PC-3 (cell line): ENCODE measurements around the gene FBXW5. TPM values are rescaled to one million over a fixed set of nuclear protein-coding genes. Genes with fewer than 3 reads are reported as not detected.

ENCODE experiments used
- ATAC-seq: fragments of 200-7000 bp; cut with Tn5 transposase; 2 replicates; pipeline ENCODE4 v1.9.1; 2020; ENCODE audit warnings: mild to moderate bottlenecking, moderate library complexity
- BruUV-seq: library from RNA; stranded (reverse); fragments of 400-500 nt; replicated peaks from 2 replicates; lab custom pipeline; 2021; lab: Mats Ljungman, UMichigan
- CTCF ChIA-PET: fragments of 300-600 bp; sonication (Branson Sonifier 250); formaldehyde crosslinking; loops from one replicate; lab custom pipeline; 2022; ENCODE audit warnings: antibody characterized with exemption; lab: Charles Lee
- POLR2A ChIA-PET: fragments of 300-600 bp; sonication (Branson Sonifier 250); formaldehyde crosslinking; loops from one replicate; lab custom pipeline; 2022; ENCODE audit warnings: antibody characterized with exemption; ENCODE audit not compliant: unreplicated experiment; lab: Charles Lee
- DNase-seq: peaks from one replicate; pipeline ENCODE4 v3.0.0-alpha.2; 2015
- H2AFZ ChIP-seq: fragments of 300-600 bp; sonication (generic); 2 replicates; pipeline ENCODE4 v1.6.0; 2016; ENCODE audit warnings: antibody characterized with exemption, low read length
- H3F3A ChIP-seq: fragments of 300-600 bp; sonication (generic); one replicate; pipeline ENCODE4 v1.6.0; 2017; ENCODE audit warnings: antibody characterized with exemption, low read length, control low read depth, mild to moderate bottlenecking; ENCODE audit not compliant: unreplicated experiment
- H3K27ac ChIP-seq: fragments of 300-600 bp; sonication (generic); 2 replicates; pipeline ENCODE4 v1.5.1; 2016; ENCODE audit warnings: mild to moderate bottlenecking, low read length
- H3K27me3 ChIP-seq: fragments of 300-600 bp; sonication (generic); 2 replicates; pipeline ENCODE4 v1.6.1; 2016; ENCODE audit warnings: low read length, mixed read lengths
- H3K36me3 ChIP-seq: fragments of 300-600 bp; sonication (generic); 2 replicates; pipeline ENCODE4 v1.6.1; 2016; ENCODE audit warnings: low read depth, mixed run types, low read length, mixed read lengths
- H3K4me1 ChIP-seq: fragments of 300-600 bp; sonication (generic); 2 replicates; pipeline ENCODE4 v1.5.1; 2016; ENCODE audit warnings: low read length; ENCODE audit not compliant: insufficient read depth
- H3K4me2 ChIP-seq: fragments of 300-600 bp; sonication (generic); 2 replicates; pipeline ENCODE4 v1.6.0; 2016; ENCODE audit warnings: low read length
- H3K4me3 ChIP-seq: fragments of 300-600 bp; sonication (generic); 2 replicates; pipeline ENCODE4 v1.5.1; 2016; ENCODE audit warnings: mild to moderate bottlenecking, low read length, mixed read lengths
- H3K79me2 ChIP-seq: fragments of 300-600 bp; sonication (generic); 2 replicates; pipeline ENCODE4 v1.6.1; 2017; ENCODE audit warnings: low read length, mixed read lengths
- H3K9ac ChIP-seq: fragments of 300-600 bp; sonication (generic); 2 replicates; pipeline ENCODE4 v1.6.0; 2016; ENCODE audit warnings: mild to moderate bottlenecking, low read length
- H3K9me2 ChIP-seq: fragments of 300-600 bp; sonication (generic); replicated peaks from 2 replicates; pipeline ENCODE4 v1.6.1; 2016; ENCODE audit warnings: mixed run types, low read length, mixed read lengths
- H3K9me3 ChIP-seq: fragments of 300-600 bp; sonication (generic); 2 replicates; pipeline ENCODE4 v1.6.1; 2016; ENCODE audit warnings: low read length, mixed read lengths
- H4K20me1 ChIP-seq: fragments of 300-600 bp; sonication (generic); 2 replicates; pipeline ENCODE4 v1.6.1; 2016; ENCODE audit warnings: low read length, mixed read lengths
- CTCF ChIP-seq: fragments of 300-600 bp; sonication (generic); conservative IDR thresholded peaks from 2 replicates; pipeline ENCODE4 v1.5.1; 2017; ENCODE audit warnings: antibody characterized with exemption, low read depth, mild to moderate bottlenecking, low read length
- EZH2 ChIP-seq: fragments of 300-600 bp; sonication (generic); IDR thresholded peaks from one replicate; pipeline ENCODE4 v1.6.1; 2017; ENCODE audit warnings: antibody characterized with exemption, mild to moderate bottlenecking, low read length; ENCODE audit not compliant: unreplicated experiment
- EZH2phosphoT487 ChIP-seq: fragments of 300-600 bp; sonication (generic); IDR thresholded peaks from 2 replicates; pipeline ENCODE4 v1.6.1; 2018; ENCODE audit warnings: mild to moderate bottlenecking, antibody characterized with exemption, low read length, borderline replicate concordance
- intact Hi-C: fragments of 100-400 bp; cut with micrococcal nuclease; formaldehyde crosslinking; loops from 2 replicates; pipeline ENCODE4 v1.9.0; 2023
- total RNA-seq: library from RNA; depleted of rRNA; stranded (reverse); fragments of >200 nt; gene quantifications from 2 replicates; pipeline ENCODE4 v1.2.3, GENCODE V29; 2014

Gene FBXW5
- total RNA-seq, 1 experiment from 2014 or later, result 138 TPM

- no peaks in the 10 kb centered on the region for H3K4me1 ChIP-seq
- no peak for ATAC-seq
- no TSS peak for BruUV-seq
- no peak for DNase-seq
- ChIA-PET CTCF (no interaction called here), POLR2A (no interaction called here)
- H3K27ac ChIP-seq, result no peak overlapping the region
- H4K20me1 ChIP-seq, result no peaks in the 10 kb centered on the region
- H3K4me2 ChIP-seq, result no peak overlapping the region
- no peaks in the 10 kb centered on the region for H3F3A ChIP-seq
- H2AFZ ChIP-seq, result no peak overlapping the region
- no peaks in the 10 kb centered on the region for H3K9me2 ChIP-seq
- TF ChIP-seq CTCF (no peak), EZH2 (no peak), EZH2phosphoT487 (no peak)
- peaks cover 12% of the 10 kb centered on the region; the same call in 1 of the 2 replicates for H3K36me3 ChIP-seq
- no peak overlapping the region for H3K9ac ChIP-seq
- no peak overlapping the region for H3K4me3 ChIP-seq
- intact Hi-C loops, result no loop called here
- H3K9me3 ChIP-seq, result no peaks in the 10 kb centered on the region
- no peaks in the 10 kb centered on the region for H3K79me2 ChIP-seq
- no peaks in the 10 kb centered on the region for H3K27me3 ChIP-seq
Observed at GRCh38 chr9:136921307-136921706, 23.2 kb downstream of the FBXW5 start.

GRCh38 chr9:136920734-136921231, 23.8 kb downstream of the FBXW5 start:
- peaks cover 10% of the 10 kb centered on the region; the same call in 1 of the 2 replicates for H3K36me3 ChIP-seq
- CTCF ChIA-PET, result no interaction called here
- no peak for TF ChIP-seq EZH2
- no peak for TF ChIP-seq CTCF
- TF ChIP-seq EZH2phosphoT487, result no peak

GRCh38 chr9:136920069-136920468, 24.5 kb downstream of the FBXW5 start:
- no peak for DNase-seq
- no peak overlapping the region for H3K9ac ChIP-seq
- intact Hi-C loops, result no loop called here
- POLR2A ChIA-PET, result no interaction called here
- no peaks in the 10 kb centered on the region for H3K9me3 ChIP-seq
- H3K4me3 ChIP-seq, result no peak overlapping the region
- no TSS peak for BruUV-seq
- ATAC-seq, result no peak
- no peaks in the 10 kb centered on the region for H3K79me2 ChIP-seq
- no peaks in the 10 kb centered on the region for H3K9me2 ChIP-seq
- H3K27me3 ChIP-seq, result no peaks in the 10 kb centered on the region
- no peak overlapping the region for H3K27ac ChIP-seq
- no peak overlapping the region for H2AFZ ChIP-seq
- H3K36me3 ChIP-seq, result peaks cover 7% of the 10 kb centered on the region; the same call in 1 of the 2 replicates
- TF ChIP-seq EZH2 (no peak), CTCF (no peak), EZH2phosphoT487 (no peak)
- H3K4me1 ChIP-seq, result no peaks in the 10 kb centered on the region
- no peak overlapping the region for H3K4me2 ChIP-seq
- no peaks in the 10 kb centered on the region for H4K20me1 ChIP-seq
- CTCF ChIA-PET, result no interaction called here
- no peaks in the 10 kb centered on the region for H3F3A ChIP-seq

More at GRCh38 chr9:136920734-136921231, 23.8 kb downstream of the FBXW5 start:
- H3K4me3 ChIP-seq, result no peak overlapping the region
- H3K4me2 ChIP-seq, result no peak overlapping the region
- DNase-seq (no peak), ATAC-seq (no peak)
- POLR2A ChIA-PET, result no interaction called here
- no peaks in the 10 kb centered on the region for H3K79me2 ChIP-seq
- BruUV-seq, result no TSS peak
- no peak overlapping the region for H2AFZ ChIP-seq
- H3K4me1 ChIP-seq, result no peaks in the 10 kb centered on the region
- no peak overlapping the region for H3K9ac ChIP-seq
- intact Hi-C loops, result no loop called here
- no peaks in the 10 kb centered on the region for H3K27me3 ChIP-seq
- no peak overlapping the region for H3K27ac ChIP-seq
- H3K9me2 ChIP-seq, result no peaks in the 10 kb centered on the region
- no peaks in the 10 kb centered on the region for H4K20me1 ChIP-seq
- no peaks in the 10 kb centered on the region for H3K9me3 ChIP-seq
- no peaks in the 10 kb centered on the region for H3F3A ChIP-seq
